Activated CD8-positive, alpha-beta T cell treated with anti-CD3 and anti-CD28 coated beads, Interleukin-2, amount 10 ng/mL, durations not matched to agents 7 days and 5 days (primary cell): ENCODE results near the gene DCP2. TPM values are rescaled to one million over a fixed set of nuclear protein-coding genes. Genes with fewer than 3 reads are reported as not detected.

Experiments used
- ATAC-seq: fragments of 150-1000 bp; cut with Tn5 transposase; one replicate; pipeline ENCODE4 v1.10.0; 2021; ENCODE audit warnings: moderate library complexity
- CTCF ChIA-PET: fragments of 350-600 bp; sonication (Branson Sonifier 250); formaldehyde crosslinking; loops from one replicate; lab custom pipeline; 2021; ENCODE audit warnings: antibody characterized with exemption; lab: Charles Lee
- POLR2A ChIA-PET: fragments of 350-600 bp; sonication (Branson Sonifier 250); formaldehyde crosslinking; loops from one replicate; lab custom pipeline; 2021; ENCODE audit warnings: antibody characterized with exemption; lab: Charles Lee
- DNase-seq: peaks from one replicate; pipeline ENCODE4 v3.0.0-alpha.2; 2020
- H3K27ac Mint-ChIP-seq: one replicate; pipeline ENCODE4 v1.8.0; 2021; ENCODE audit warnings: mild to moderate bottlenecking, mixed read lengths
- H3K27me3 Mint-ChIP-seq: one replicate; pipeline ENCODE4 v1.8.0; 2021; ENCODE audit warnings: low read depth, mixed read lengths
- H3K36me3 Mint-ChIP-seq: one replicate; pipeline ENCODE4 v1.8.0; 2021; ENCODE audit warnings: low read depth, mixed read lengths
- H3K4me1 Mint-ChIP-seq: one replicate; pipeline ENCODE4 v1.8.0; 2021; ENCODE audit warnings: low read depth, mixed read lengths
- H3K4me3 Mint-ChIP-seq: one replicate; pipeline ENCODE4 v1.8.0; 2021; ENCODE audit warnings: mild to moderate bottlenecking, mixed read lengths
- H3K9me3 Mint-ChIP-seq: one replicate; pipeline ENCODE4 v1.8.0; 2022; ENCODE audit warnings: mixed read lengths; ENCODE audit not compliant: insufficient read depth
- total RNA-seq, 2 experiments: library from RNA; stranded (reverse); gene quantifications; one replicate each; pipeline ENCODE4 v1.2.3, GENCODE V29; 2021

DCP2 gene
- total RNA-seq: 100 to 1,000 TPM; 119 to 128 TPM

GRCh38 chr5:112976432-112977309, at the start of gene DCP2:
DCP2 (plus strand) TSS chr5:112976798; CDS start chr5:112976934, 136 bp downstream.
- no peaks in the 10 kb centered on the region for H3K27me3 Mint-ChIP-seq
- ATAC-seq (peak; percentile 98), DNase-seq (peak; percentile 98)
- peaks cover 36% of the 10 kb centered on the region for H3K4me1 Mint-ChIP-seq
- ChIA-PET POLR2A (interaction anchor here (0.5 to 2.2 kb wide), 30 partner anchors 8 to 631 kb away, joined by 3 to 51 read pairs (median 4); partner anchors contain the start of genes APC, REEP5, SRP19 and YTHDC2), CTCF (interaction anchor here (0.6 to 4.8 kb wide), 15 partner anchors 8 to 358 kb away, joined by 3 to 47 read pairs (median 4); partner anchors contain the start of genes REEP5 and SRP19)
- peak within 1 kb of the TSS; percentile 96 for H3K27ac Mint-ChIP-seq
- H3K36me3 Mint-ChIP-seq: peaks cover 17% of the 10 kb centered on the region
- no peaks in the 10 kb centered on the region for H3K9me3 Mint-ChIP-seq
- peak within 1 kb of the TSS; percentile 97 for H3K4me3 Mint-ChIP-seq

- POLR2A ChIA-PET: interaction anchor here (0.6 to 1.0 kb wide), 2 partner anchors 11 to 47 kb away, joined by 3 to 9 read pairs; partner anchors contain the start of gene DCP2
- DNase-seq (no peak), ATAC-seq (peak; percentile 66)
- CTCF ChIA-PET: interaction anchor here (1.0 kb wide), 1 partner anchor 20 kb away, joined by 3 read pairs; no protein-coding TSS in a partner anchor
- H3K27me3 Mint-ChIP-seq: no peaks in the 10 kb centered on the region
- H3K4me1 Mint-ChIP-seq: peaks cover 61% of the 10 kb centered on the region
- H3K4me3 Mint-ChIP-seq: peak overlapping the region; percentile 72
- peaks cover 6% of the 10 kb centered on the region for H3K9me3 Mint-ChIP-seq
- H3K36me3 Mint-ChIP-seq: peaks cover 9% of the 10 kb centered on the region
- peak overlapping the region; percentile 91 for H3K27ac Mint-ChIP-seq
Measured at GRCh38 chr5:112929336-112930081, 47.1 kb upstream of the DCP2 start.

- DNase-seq (peak; percentile 49), ATAC-seq (peak; percentile 81)
- no peaks in the 10 kb centered on the region for H3K27me3 Mint-ChIP-seq
- peaks cover 60% of the 10 kb centered on the region for H3K4me1 Mint-ChIP-seq
- H3K27ac Mint-ChIP-seq: peak overlapping the region; percentile 91
- peaks cover 9% of the 10 kb centered on the region for H3K36me3 Mint-ChIP-seq
- POLR2A ChIA-PET: interaction anchor here (0.6 to 1.0 kb wide), 2 partner anchors 11 to 46 kb away, joined by 3 to 9 read pairs; partner anchors contain the start of gene DCP2
- H3K4me3 Mint-ChIP-seq: peak overlapping the region; percentile 72
- CTCF ChIA-PET: interaction anchor here (1.0 kb wide), 1 partner anchor 20 kb away, joined by 3 read pairs; no protein-coding TSS in a partner anchor
- peaks cover 6% of the 10 kb centered on the region for H3K9me3 Mint-ChIP-seq
Measured at GRCh38 chr5:112930082-112930344, 46.6 kb upstream of the DCP2 start.

- ATAC-seq: no peak
- ChIA-PET POLR2A (interaction anchor here (0.6 kb wide), 1 partner anchor 45 kb away, joined by 4 read pairs; the partner anchor contains the start of gene DCP2), CTCF (interaction anchor here (0.9 to 1.4 kb wide), 5 partner anchors 8 to 65 kb away, joined by 3 to 5 read pairs (median 4); partner anchors contain the start of gene REEP5)
- peaks cover 9% of the 10 kb centered on the region for H3K36me3 Mint-ChIP-seq
- no peak for DNase-seq
- H3K9me3 Mint-ChIP-seq: peaks cover 6% of the 10 kb centered on the region
- peaks cover 58% of the 10 kb centered on the region for H3K4me1 Mint-ChIP-seq
- peak overlapping the region; percentile 70 for H3K27ac Mint-ChIP-seq
- no peaks in the 10 kb centered on the region for H3K27me3 Mint-ChIP-seq
- H3K4me3 Mint-ChIP-seq: no peak overlapping the region
Measured at GRCh38 chr5:112931473-112931872, 45.1 kb upstream of the DCP2 start.

- no peak overlapping the region for H3K4me3 Mint-ChIP-seq
- no peaks in the 10 kb centered on the region for H3K27me3 Mint-ChIP-seq
- H3K9me3 Mint-ChIP-seq: peaks cover 6% of the 10 kb centered on the region
- ATAC-seq (no peak), DNase-seq (no peak)
- POLR2A ChIA-PET: interaction anchor here (1.9 kb wide), 1 partner anchor 43 kb away, joined by 10 read pairs; the partner anchor contains the start of gene DCP2
- H3K27ac Mint-ChIP-seq: no peak overlapping the region
- CTCF ChIA-PET: interaction anchor here (1.4 kb wide), 1 partner anchor 43 kb away, joined by 5 read pairs; the partner anchor contains the start of gene DCP2
- peaks cover 47% of the 10 kb centered on the region for H3K4me1 Mint-ChIP-seq
- H3K36me3 Mint-ChIP-seq: peaks cover 7% of the 10 kb centered on the region
Measured at GRCh38 chr5:112933105-112933504, 43.5 kb upstream of the DCP2 start.

GRCh38 chr5:112933651-112934365, 42.8 kb upstream of the DCP2 start:
- Mint-ChIP-seq H3K4me3 (no peak overlapping the region), H3K27ac (no peak overlapping the region), H3K4me1 (peaks cover 40% of the 10 kb centered on the region), H3K27me3 (no peaks in the 10 kb centered on the region), H3K36me3 (peaks cover 7% of the 10 kb centered on the region), H3K9me3 (peaks cover 6% of the 10 kb centered on the region)
- CTCF ChIA-PET: interaction anchor here (1.0 to 1.4 kb wide), 3 partner anchors 30 to 43 kb away, joined by 4 to 5 read pairs (median 5); partner anchors contain the start of gene DCP2
- ATAC-seq (no peak), DNase-seq (no peak)
- POLR2A ChIA-PET: interaction anchor here (1.9 kb wide), 1 partner anchor 42 kb away, joined by 10 read pairs; the partner anchor contains the start of gene DCP2

- Mint-ChIP-seq H3K27me3 (no peaks in the 10 kb centered on the region), H3K4me1 (peaks cover 35% of the 10 kb centered on the region), H3K9me3 (peaks cover 6% of the 10 kb centered on the region), H3K36me3 (peaks cover 7% of the 10 kb centered on the region), H3K4me3 (no peak overlapping the region), H3K27ac (no peak overlapping the region)
- no peak for ATAC-seq
- DNase-seq: no peak
- ChIA-PET CTCF (interaction anchor here (0.7 to 1.4 kb wide), 4 partner anchors 29 to 62 kb away, joined by 3 to 5 read pairs (median 4); partner anchors contain the start of gene DCP2), POLR2A (interaction anchor here (1.9 kb wide), 1 partner anchor 42 kb away, joined by 10 read pairs; the partner anchor contains the start of gene DCP2)
Measured at GRCh38 chr5:112934366-112934663, 42.3 kb upstream of the DCP2 start.

- peaks cover 25% of the 10 kb centered on the region for H3K4me1 Mint-ChIP-seq
- POLR2A ChIA-PET: interaction anchor here (0.8 kb wide), 1 partner anchor 62 kb away, joined by 4 read pairs; no protein-coding TSS in a partner anchor
- ATAC-seq: no peak
- H3K27ac Mint-ChIP-seq: no peak overlapping the region
- no peak overlapping the region for H3K4me3 Mint-ChIP-seq
- CTCF ChIA-PET: no interaction called here
- H3K36me3 Mint-ChIP-seq: peaks cover 7% of the 10 kb centered on the region
- DNase-seq: no peak
- no peaks in the 10 kb centered on the region for H3K27me3 Mint-ChIP-seq
- H3K9me3 Mint-ChIP-seq: peaks cover 6% of the 10 kb centered on the region
Measured at GRCh38 chr5:112935675-112936074, 40.9 kb upstream of the DCP2 start.

GRCh38 chr5:112938286-112938685, 38.3 kb upstream of the DCP2 start:
- H3K4me1 Mint-ChIP-seq: peaks cover 16% of the 10 kb centered on the region
- ATAC-seq (no peak), DNase-seq (no peak)
- H3K9me3 Mint-ChIP-seq: peaks cover 6% of the 10 kb centered on the region
- no peak overlapping the region for H3K27ac Mint-ChIP-seq
- ChIA-PET POLR2A (no interaction called here), CTCF (no interaction called here)
- peaks cover 4% of the 10 kb centered on the region for H3K27me3 Mint-ChIP-seq
- peaks cover 4% of the 10 kb centered on the region for H3K36me3 Mint-ChIP-seq
- H3K4me3 Mint-ChIP-seq: no peak overlapping the region

GRCh38 chr5:112940670-112941069, 35.9 kb upstream of the DCP2 start:
- Mint-ChIP-seq H3K27me3 (peaks cover 9% of the 10 kb centered on the region), H3K4me3 (no peak overlapping the region), H3K27ac (no peak overlapping the region), H3K4me1 (peaks cover 6% of the 10 kb centered on the region), H3K36me3 (no peaks in the 10 kb centered on the region), H3K9me3 (no peaks in the 10 kb centered on the region)
- DNase-seq (no peak), ATAC-seq (no peak)
- CTCF ChIA-PET: interaction anchor here (1.4 kb wide), 1 partner anchor 36 kb away, joined by 3 read pairs; the partner anchor contains the start of gene DCP2
- POLR2A ChIA-PET: interaction anchor here (1.1 kb wide), 1 partner anchor 11 kb away, joined by 3 read pairs; no protein-coding TSS in a partner anchor
